NT2/D1 (cell line): ENCODE measurements around the gene SERINC5.
A peak's percentile ranks its signal among the peaks of the same experiment; 100 is the strongest.
"Not testable (repeated sequence)": the region's sequence is repeated elsewhere in the genome, so short reads cannot be mapped to it uniquely, and the experiment has no call there.

Source experiments
- DNase-seq: peaks from one replicate; pipeline ENCODE4 v3.0.0-alpha.2; 2011; ENCODE audit warnings: low read depth, low spot score
- H3K27me3 ChIP-seq: 2 replicates; pipeline ENCODE4 v1.6.0; 2011; ENCODE audit warnings: mild to moderate bottlenecking; ENCODE audit not compliant: insufficient read length, insufficient read depth
- H3K36me3 ChIP-seq: 2 replicates; pipeline ENCODE4 v1.6.1; 2011; ENCODE audit warnings: mild to moderate bottlenecking, low read length, mixed read lengths; ENCODE audit not compliant: insufficient read depth, insufficient read length
- H3K4me1 ChIP-seq: 2 replicates; pipeline ENCODE4 v1.5.1; 2011; ENCODE audit not compliant: insufficient read depth, insufficient read length
- H3K4me3 ChIP-seq: 2 replicates; pipeline ENCODE4 v1.5.1; 2011; ENCODE audit warnings: low read depth; ENCODE audit not compliant: insufficient read length
- H3K9ac ChIP-seq: 2 replicates; pipeline ENCODE4 v1.6.0; 2011; ENCODE audit warnings: low read depth; ENCODE audit not compliant: insufficient read length
- H3K9me3 ChIP-seq: 2 replicates; pipeline ENCODE4 v1.5.1; 2011; ENCODE audit warnings: mild to moderate bottlenecking, low read length; ENCODE audit not compliant: insufficient read depth
- SUZ12 ChIP-seq: IDR thresholded peaks from 2 replicates; pipeline ENCODE4 v1.6.1; 2011; ENCODE audit not compliant: insufficient read length, insufficient read depth; ENCODE audit errors: extremely low read depth
- YY1 ChIP-seq: IDR thresholded peaks from 2 replicates; pipeline ENCODE4 v1.6.1; 2011; ENCODE audit not compliant: insufficient read length, insufficient read depth
- ZNF274 ChIP-seq: IDR thresholded peaks from 2 replicates; pipeline ENCODE4 v1.6.1; 2011; ENCODE audit warnings: mild to moderate bottlenecking, low read depth, low read length

Gene SERINC5

DNA sequence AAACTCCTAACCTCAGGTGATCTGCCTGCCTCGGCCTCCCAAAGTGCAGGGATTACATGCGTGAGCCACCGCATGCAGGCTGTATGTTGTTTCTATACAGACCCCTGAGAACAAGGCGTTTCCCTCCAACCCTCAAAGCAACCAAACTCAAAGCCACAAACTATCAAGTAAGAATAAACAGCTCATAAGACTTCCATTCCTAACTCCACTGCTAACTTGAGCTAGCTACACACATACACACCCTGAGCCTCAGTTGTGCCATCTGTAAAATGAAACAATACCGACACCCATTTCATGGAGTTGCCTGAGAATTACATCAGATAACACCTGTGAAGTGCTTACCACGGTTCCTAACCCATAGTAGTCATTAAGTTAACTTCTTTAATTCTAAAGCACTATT lies 70.8 kb downstream of the SERINC5 start:
- Histone ChIP-seq H3K9ac (peak overlapping the region; percentile 52), H3K4me1 (peaks cover 7% of the 10 kb centered on the region), H3K27me3 (no peaks in the 10 kb centered on the region), H3K9me3 (no peaks in the 10 kb centered on the region), H3K36me3 (no peaks in the 10 kb centered on the region), H3K4me3 (no peak overlapping the region)
- no peak for DNase-seq
- TF ChIP-seq ZNF274 = no peak
- TF ChIP-seq YY1 = no peak
- no peak for TF ChIP-seq SUZ12

DNA sequence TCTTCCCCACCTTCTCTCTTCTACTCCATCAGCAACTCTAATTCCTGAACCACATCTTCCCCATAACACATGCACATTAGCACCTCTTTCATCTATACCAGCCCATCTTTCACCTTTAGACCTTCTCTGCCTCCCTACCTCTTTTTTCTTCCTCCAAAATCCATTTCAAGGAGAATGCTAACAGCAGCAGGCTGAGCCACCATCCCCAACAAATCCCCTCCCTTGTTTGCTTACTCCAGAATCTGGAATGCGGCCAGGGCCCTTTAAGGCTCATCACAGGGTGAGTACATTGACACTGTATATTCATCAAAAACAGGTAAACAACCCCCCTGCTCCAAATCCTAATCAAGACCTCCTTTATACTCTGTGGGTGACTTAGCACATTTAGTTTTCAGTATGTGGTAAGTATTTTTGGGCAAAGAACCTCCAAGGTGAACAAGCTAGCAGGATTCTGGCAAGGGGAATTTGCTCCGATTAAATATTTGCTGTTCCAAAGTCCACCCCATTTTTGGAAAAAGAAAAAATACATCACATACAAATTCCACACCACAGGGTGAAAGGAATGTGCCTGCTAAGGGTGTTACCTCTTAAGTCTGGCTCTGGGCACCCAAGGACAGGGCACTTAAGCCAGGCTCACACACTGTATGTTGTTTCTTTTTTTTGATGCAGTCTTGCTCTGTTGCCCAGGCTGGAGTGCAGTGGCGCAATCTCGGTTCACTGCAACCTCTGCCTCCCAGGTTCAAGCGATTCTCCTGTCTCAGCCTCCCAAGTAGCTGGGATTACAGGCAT lies 71.4 kb downstream of the SERINC5 start:
- TF ChIP-seq YY1 (no peak), SUZ12 (no peak), ZNF274 (no peak)
- peak; percentile 68 for DNase-seq
- Histone ChIP-seq H3K27me3 (no peaks in the 10 kb centered on the region), H3K36me3 (no peaks in the 10 kb centered on the region), H3K4me3 (no peak overlapping the region), H3K9me3 (no peaks in the 10 kb centered on the region), H3K4me1 (peaks cover 7% of the 10 kb centered on the region), H3K9ac (peak overlapping the region; percentile 66)

DNA sequence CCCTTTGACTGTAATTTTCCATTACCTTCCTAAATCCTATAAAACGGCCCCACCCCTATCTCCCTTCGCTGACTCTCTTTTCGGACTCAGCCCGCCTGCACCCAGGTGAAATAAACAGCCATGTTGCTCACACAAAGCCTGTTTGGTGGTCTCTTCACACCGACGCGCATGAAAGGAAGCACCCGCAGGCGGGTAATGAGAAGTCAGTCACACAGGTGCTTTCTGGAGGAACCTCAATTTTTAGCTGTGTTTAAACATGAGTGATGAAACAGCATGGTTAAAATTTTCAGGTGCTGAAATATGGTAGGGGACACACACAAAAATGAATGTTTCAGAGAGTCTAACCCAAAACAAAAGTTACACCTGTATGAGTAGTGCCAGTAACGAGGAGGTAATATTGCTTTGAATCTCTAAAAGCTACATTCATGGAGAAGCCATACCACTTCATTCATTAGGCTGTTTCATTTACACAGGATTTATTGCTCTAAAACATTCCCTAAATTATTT lies 72.1 kb downstream of the SERINC5 start:
- not testable (repeated sequence) for H3K27me3 ChIP-seq, DNase-seq, H3K4me3 ChIP-seq, H3K9me3 ChIP-seq, H3K4me1 ChIP-seq, H3K36me3 ChIP-seq
- peak overlapping the region; percentile 66 for H3K9ac ChIP-seq

DNA sequence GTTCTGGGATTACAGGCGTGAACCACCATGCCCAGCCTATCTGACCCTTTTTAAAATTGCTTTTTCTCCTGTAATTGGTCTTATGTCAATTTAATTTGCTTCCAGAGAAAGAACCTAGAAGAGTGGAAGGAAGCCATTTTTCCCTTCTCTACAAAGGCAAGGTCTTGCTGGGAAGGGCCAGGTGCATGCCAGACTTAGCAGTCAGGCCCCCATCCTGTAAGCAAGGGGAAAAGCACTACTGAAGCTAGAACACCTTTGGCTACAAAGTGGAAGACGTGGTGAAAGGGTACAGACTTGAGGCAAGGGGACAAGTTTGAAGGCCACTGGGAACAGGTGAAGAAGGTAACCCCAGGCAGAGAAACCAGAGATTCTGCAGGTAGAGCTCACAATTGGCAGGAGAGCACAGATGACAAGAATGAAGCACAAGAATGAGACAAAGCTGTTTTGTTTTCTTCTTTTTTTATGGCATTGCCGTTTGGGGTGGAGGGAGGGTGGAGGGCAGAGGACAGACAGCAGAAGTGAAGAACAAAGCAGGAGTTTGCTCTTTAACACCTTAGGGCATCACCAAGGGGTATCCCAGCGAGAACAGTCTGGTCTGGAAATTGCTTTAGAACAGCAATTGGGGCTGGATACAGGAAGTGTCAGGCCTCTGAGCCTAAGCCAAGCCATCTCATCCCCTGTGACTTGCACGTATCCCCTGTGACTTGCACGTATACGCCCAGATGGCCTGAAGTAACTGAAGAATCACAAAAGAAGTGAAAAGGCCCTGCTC lies 72.9 kb downstream of the SERINC5 start:
- H3K9ac ChIP-seq = peak overlapping the region; percentile 51

DNA sequence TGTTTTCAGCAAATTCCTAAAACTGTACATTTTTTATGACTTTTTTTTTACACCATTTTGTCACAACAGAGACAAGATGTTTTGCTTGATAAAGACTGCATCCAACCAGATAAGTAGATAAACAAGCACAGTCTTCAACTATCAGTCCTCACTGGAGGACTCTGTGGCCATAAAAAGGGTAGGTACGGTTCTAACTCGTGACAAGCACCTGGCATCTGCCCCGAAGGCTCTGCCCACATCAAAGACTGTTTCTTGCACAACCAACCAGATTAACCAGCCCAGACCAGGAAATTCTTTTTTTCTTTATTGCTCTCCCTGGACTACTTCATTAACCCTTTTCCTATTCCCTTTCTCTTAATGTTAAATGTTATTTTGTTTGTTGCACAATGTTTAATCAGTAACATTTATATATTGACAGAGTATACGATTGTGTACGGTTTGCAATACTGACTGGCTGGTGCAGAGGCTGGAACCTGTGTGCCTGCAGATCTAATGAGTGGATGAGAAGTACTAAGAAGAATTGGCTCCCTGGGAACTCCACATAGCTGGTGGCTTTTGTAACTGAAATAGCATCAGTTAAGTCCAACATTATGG lies 74.1 kb downstream of the SERINC5 start:
- Histone ChIP-seq H3K9ac (no peak overlapping the region), H3K4me3 (no peak overlapping the region), H3K36me3 (peaks cover 13% of the 10 kb centered on the region), H3K9me3 (no peaks in the 10 kb centered on the region), H3K27me3 (no peaks in the 10 kb centered on the region), H3K4me1 (peaks cover 7% of the 10 kb centered on the region)
- no peak for TF ChIP-seq ZNF274
- no peak for TF ChIP-seq SUZ12
- DNase-seq = no peak

More for the DNA sequence above, 72.9 kb downstream of the SERINC5 start:
- peaks cover 7% of the 10 kb centered on the region for H3K4me1 ChIP-seq
- TF ChIP-seq SUZ12 = no peak
- TF ChIP-seq YY1 = no peak
- no peak for TF ChIP-seq ZNF274
- no peaks in the 10 kb centered on the region for H3K9me3 ChIP-seq
- no peaks in the 10 kb centered on the region for H3K36me3 ChIP-seq
- peak; percentile 30 for DNase-seq
- no peaks in the 10 kb centered on the region for H3K27me3 ChIP-seq
- no peak overlapping the region for H3K4me3 ChIP-seq

DNA sequence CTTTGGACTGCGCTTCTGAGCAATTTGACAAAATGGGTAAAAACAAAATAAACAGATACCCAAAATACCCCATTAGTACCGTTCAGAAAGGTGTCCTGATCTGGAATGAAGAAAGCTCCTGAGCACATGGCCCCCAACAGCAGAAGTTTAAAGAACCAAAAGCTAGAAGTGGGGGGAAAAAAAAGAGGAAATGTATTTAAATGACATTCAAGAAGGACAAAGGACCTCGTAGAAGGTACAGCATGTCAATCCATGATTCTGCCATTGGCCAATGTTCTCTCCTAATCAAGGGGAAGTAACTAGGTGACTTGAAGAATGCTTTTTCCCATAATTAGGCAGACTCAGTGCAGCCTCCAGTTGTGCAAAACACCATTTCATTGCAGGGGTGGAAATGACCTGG lies 78.6 kb downstream of the SERINC5 start:
- no peak overlapping the region for H3K4me3 ChIP-seq
- peaks cover 34% of the 10 kb centered on the region for H3K36me3 ChIP-seq
- no peaks in the 10 kb centered on the region for H3K27me3 ChIP-seq
- peaks cover 4% of the 10 kb centered on the region for H3K4me1 ChIP-seq
- no peaks in the 10 kb centered on the region for H3K9me3 ChIP-seq
- no peak for DNase-seq
- TF ChIP-seq ZNF274 (no peak), YY1 (no peak), SUZ12 (no peak)
- H3K9ac ChIP-seq = no peak overlapping the region

DNA sequence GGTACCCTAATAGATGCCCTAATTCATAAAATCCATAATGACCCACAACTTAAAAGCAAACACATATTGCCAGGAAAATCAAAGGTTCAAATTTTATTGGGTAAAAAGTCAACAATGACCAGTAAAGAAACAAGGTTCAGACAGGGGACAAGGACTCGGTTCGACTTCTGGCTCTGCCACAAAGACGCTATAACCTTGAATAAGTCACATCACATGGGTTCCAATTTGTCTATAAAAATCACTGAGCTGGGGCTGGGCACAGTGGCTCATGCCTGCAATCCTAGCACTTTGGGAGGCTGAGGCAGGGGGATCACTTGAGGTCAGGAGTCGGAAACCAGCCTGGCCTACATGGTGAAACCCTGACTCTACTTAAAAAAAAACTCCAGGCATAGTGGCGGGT lies 80.5 kb downstream of the SERINC5 start:
- TF ChIP-seq ZNF274 = no peak
- TF ChIP-seq SUZ12 = no peak
- TF ChIP-seq YY1 = no peak
- Histone ChIP-seq H3K9ac (no peak overlapping the region), H3K4me3 (no peak overlapping the region), H3K9me3 (no peaks in the 10 kb centered on the region), H3K27me3 (no peaks in the 10 kb centered on the region), H3K4me1 (no peaks in the 10 kb centered on the region), H3K36me3 (peaks cover 41% of the 10 kb centered on the region)
- DNase-seq = no peak
